Measurements from ENCODE around the gene RBM33. TPM values are rescaled to one million over a fixed set of nuclear protein-coding genes. Genes with fewer than 3 reads are reported as not detected.

RBM33 gene
- polyA plus RNA-seq, 1 donor (not counting 4 experiments of a cell fraction or from before 2014, with no cell fraction given) = 8.9 TPM

- peaks cover 9% of the 10 kb centered on the region for H4K20me1 ChIP-seq (ENCODE audit: control insufficient read depth, extremely low read depth, insufficient read depth, low read length)
- peaks cover 2 to 13% of the 10 kb centered on the region in 2 experiments for H3K36me3 ChIP-seq (ENCODE audit: control insufficient read depth in 2 of 2, extremely low read depth in 1 of 2, insufficient read depth in 2 of 2, low read length in 2 of 2)
- H3K4me3 ChIP-seq (ENCODE audit: control insufficient read depth in 2 of 3, extremely low read depth in 1 of 3, insufficient read depth in 2 of 3, low read depth in 1 of 3, low read length in 3 of 3) = no peak overlapping the region
- H3K79me2 ChIP-seq (ENCODE audit: control insufficient read depth, insufficient read depth, low read length) = peaks cover 23% of the 10 kb centered on the region
- no peak overlapping the region for H3K9ac ChIP-seq (ENCODE audit: control insufficient read depth, extremely low read depth, insufficient read depth, low read length)
- no peaks in the 10 kb centered on the region for H3K9me1 ChIP-seq (ENCODE audit: control insufficient read depth, extremely low read depth, insufficient read depth, low read length)
- FAIRE-seq (no peak), DNase-seq (ENCODE audit: low read depth, low spot score) (no peak)
- H2AFZ ChIP-seq (ENCODE audit: control insufficient read depth, low read length) = no peak overlapping the region
- dilution Hi-C loops (cut with MboI; ENCODE audit: extremely low pct_ligation_motif_present, low sequenced_read_pairs) = no loop called here
- H3K27ac ChIP-seq (ENCODE audit: control insufficient read depth, insufficient read depth, low read length) = no peak overlapping the region
- H3K4me2 ChIP-seq (ENCODE audit: control insufficient read depth, extremely low read depth, insufficient read depth, low read depth, low read length) = no peak overlapping the region
- TF ChIP-seq EZH2 (IDR thresholded peaks at IDR 0.05; ENCODE audit: low read length) (no peak), CTCF (optimal IDR thresholded peaks at IDR 0.05 in 1 of 3, IDR thresholded peaks at IDR 0.05 in 1 of 3, conservative IDR thresholded peaks at IDR 0.05 in 1 of 3; ENCODE audit: extremely low read depth in 1 of 3, insufficient read depth in 2 of 3, low read length in 3 of 3) (no peak)
- H3K9me3 ChIP-seq (ENCODE audit: control insufficient read depth, low read depth, low read length) = no peaks in the 10 kb centered on the region
- peaks cover 18% of the 10 kb centered on the region for H3K4me1 ChIP-seq (ENCODE audit: control insufficient read depth, extremely low read depth, insufficient read depth, low read length)
- H3K27me3 ChIP-seq (ENCODE audit: control insufficient read depth, extremely low read depth, insufficient read depth, low read length) = no peaks in the 10 kb centered on the region
Measured at GRCh38 chr7:155700847-155701246, 56.4 kb downstream of the RBM33 start.

- peaks cover 2 to 19% of the 10 kb centered on the region in 2 experiments for H3K36me3 ChIP-seq (ENCODE audit: control insufficient read depth in 2 of 2, extremely low read depth in 1 of 2, insufficient read depth in 2 of 2, low read length in 2 of 2)
Measured at GRCh38 chr7:155701972-155702544, 57.6 kb downstream of the RBM33 start.

More at GRCh38 chr7:155701972-155702544, 57.6 kb downstream of the RBM33 start:
- Histone ChIP-seq H4K20me1 (ENCODE audit: control insufficient read depth, extremely low read depth, insufficient read depth, low read length) (peaks cover 9% of the 10 kb centered on the region), H3K4me2 (ENCODE audit: control insufficient read depth, extremely low read depth, insufficient read depth, low read depth, low read length) (peak overlapping the region; percentile 34), H3K27ac (ENCODE audit: control insufficient read depth, insufficient read depth, low read length) (peak overlapping the region; percentile 40), H3K9ac (ENCODE audit: control insufficient read depth, extremely low read depth, insufficient read depth, low read length) (no peak overlapping the region), H2AFZ (ENCODE audit: control insufficient read depth, low read length) (no peak overlapping the region), H3K4me3 (ENCODE audit: control insufficient read depth in 2 of 3, extremely low read depth in 1 of 3, insufficient read depth in 2 of 3, low read depth in 1 of 3, low read length in 3 of 3) (no peak overlapping the region), H3K9me1 (ENCODE audit: control insufficient read depth, extremely low read depth, insufficient read depth, low read length) (no peaks in the 10 kb centered on the region), H3K9me3 (ENCODE audit: control insufficient read depth, low read depth, low read length) (no peaks in the 10 kb centered on the region), H3K27me3 (ENCODE audit: control insufficient read depth, extremely low read depth, insufficient read depth, low read length) (no peaks in the 10 kb centered on the region), H3K79me2 (ENCODE audit: control insufficient read depth, insufficient read depth, low read length) (peaks cover 13% of the 10 kb centered on the region), H3K4me1 (ENCODE audit: control insufficient read depth, extremely low read depth, insufficient read depth, low read length) (peaks cover 18% of the 10 kb centered on the region)
- TF ChIP-seq CTCF (optimal IDR thresholded peaks at IDR 0.05 in 1 of 3, IDR thresholded peaks at IDR 0.05 in 1 of 3, conservative IDR thresholded peaks at IDR 0.05 in 1 of 3; ENCODE audit: extremely low read depth in 1 of 3, insufficient read depth in 2 of 3, low read length in 3 of 3) = no peak
- TF ChIP-seq EZH2 (IDR thresholded peaks at IDR 0.05; ENCODE audit: low read length) = no peak
- dilution Hi-C loops (cut with MboI; ENCODE audit: extremely low pct_ligation_motif_present, low sequenced_read_pairs) = no loop called here
- FAIRE-seq = no peak
- DNase-seq (ENCODE audit: low read depth, low spot score) = no peak
